AG04449 (cell line): ENCODE data around the gene STEAP2.

ENCODE experiments used
- CTCF ChIA-PET: fragments of 350-600 bp; formaldehyde crosslinking; extraction: SDS; loops from one replicate; lab custom pipeline; 2021; ENCODE audit warnings: antibody characterized with exemption; lab: Yijun Ruan, JAX
- POLR2A ChIA-PET: fragments of 400-600, 350-600 bp; formaldehyde crosslinking; extraction: SDS; loops from one replicate; lab custom pipeline; 2020; ENCODE audit warnings: antibody characterized with exemption, inconsistent platforms; lab: Yijun Ruan, JAX
- DNase-seq: peaks from one replicate; pipeline ENCODE4 v3.0.0-alpha.2; 2010; ENCODE audit warnings: low read depth, low spot score
- H3K4me3 ChIP-seq: 2 replicates; pipeline ENCODE4 v1.5.1; 2011; ENCODE audit warnings: low read depth, mild to moderate bottlenecking, control low read depth, low read length
- CTCF ChIP-seq: IDR thresholded peaks from one replicate; pipeline ENCODE4 v1.5.1; 2011; ENCODE audit warnings: mild to moderate bottlenecking, moderate library complexity, low read length, control low read depth, inconsistent platforms; ENCODE audit not compliant: insufficient read depth; ENCODE audit errors: missing control alignments

Gene STEAP2

GRCh38 chr7:90239050-90239449, 27.5 kb downstream of the STEAP2 start:
- no peak for DNase-seq
- TF ChIP-seq CTCF, result no peak
- POLR2A ChIA-PET, result no interaction called here
- H3K4me3 ChIP-seq, result no peak overlapping the region
- CTCF ChIA-PET, result interaction anchor here (1.4 kb wide), 1 partner anchor 9 kb away, joined by 3 read pairs; no protein-coding TSS in a partner anchor

DNA sequence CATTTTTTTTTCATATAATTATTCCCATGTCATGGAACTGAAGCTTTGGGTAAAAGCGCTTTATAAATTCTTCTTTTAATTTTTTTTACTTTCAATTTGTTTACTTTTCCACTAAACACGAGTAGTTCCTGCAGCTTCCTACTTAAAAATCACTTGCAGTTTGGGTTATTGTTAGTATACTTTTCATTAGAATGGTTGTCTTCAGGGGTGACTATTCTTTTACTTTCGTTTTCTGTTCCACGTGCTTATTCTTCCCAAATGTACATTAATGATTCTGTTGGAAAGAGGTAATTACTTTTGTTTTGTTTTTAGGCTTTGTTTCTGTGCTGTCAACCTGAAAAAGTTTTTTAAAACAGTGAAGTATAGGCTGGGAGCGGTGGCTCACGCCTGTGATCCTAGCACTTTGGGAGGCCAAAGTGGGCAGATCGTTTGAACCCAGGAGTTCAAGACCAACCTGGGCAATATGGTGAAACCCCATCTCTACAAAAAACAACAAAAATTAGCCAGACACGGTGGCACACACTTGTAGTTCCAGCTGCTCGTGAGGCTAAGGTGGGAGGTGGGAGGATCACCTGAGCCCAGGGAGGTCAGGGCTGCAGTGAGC, 28.2 kb downstream of the STEAP2 start:
- ChIA-PET POLR2A (no interaction called here), CTCF (interaction anchor here (1.4 kb wide), 1 partner anchor 10 kb away, joined by 3 read pairs; no protein-coding TSS in a partner anchor)
- TF ChIP-seq CTCF, result no peak
- H3K4me3 ChIP-seq, result no peak overlapping the region
- DNase-seq, result no peak

- POLR2A ChIA-PET, result no interaction called here
- no peak for DNase-seq
- no peak for TF ChIP-seq CTCF
- CTCF ChIA-PET, result interaction anchor here (1.0 to 2.0 kb wide), 2 partner anchors 31 to 88 kb away, joined by 3 to 12 read pairs; partner anchors contain the start of genes STEAP1 and STEAP2
- H3K4me3 ChIP-seq, result no peak overlapping the region
Observed at GRCh38 chr7:90242369-90243168, 31.0 kb downstream of the STEAP2 start.

DNA sequence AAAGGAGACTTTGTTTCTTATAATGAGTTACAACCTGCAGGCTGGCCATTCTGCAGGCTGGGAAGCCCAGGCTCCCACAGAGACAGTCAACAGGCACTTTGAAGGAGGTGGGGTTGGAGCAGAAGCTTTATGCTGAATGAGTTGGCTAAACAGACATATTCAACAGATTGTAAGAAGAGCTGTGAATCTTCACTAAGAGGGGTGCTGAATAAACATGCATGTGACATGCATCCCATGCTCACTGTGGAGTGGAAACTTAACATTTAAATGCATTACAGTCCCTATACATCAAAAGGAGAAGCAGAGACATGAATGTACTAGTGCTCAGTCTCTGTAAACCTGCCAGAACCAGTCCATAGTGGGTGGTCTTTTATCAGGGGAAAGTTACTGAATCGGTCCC, 32.0 kb downstream of the STEAP2 start:
- no peak overlapping the region for H3K4me3 ChIP-seq
- ChIA-PET POLR2A (no interaction called here), CTCF (interaction anchor here (1.2 to 2.0 kb wide), 3 partner anchors 32 to 92 kb away, joined by 4 to 12 read pairs (median 9); partner anchors contain the start of gene STEAP2)
- TF ChIP-seq CTCF, result no peak
- DNase-seq, result no peak

- ChIA-PET CTCF (interaction anchor here (1.0 to 1.5 kb wide), 3 partner anchors 9 to 93 kb away, joined by 3 to 9 read pairs (median 4); partner anchors contain the start of gene STEAP2), POLR2A (no interaction called here)
- H3K4me3 ChIP-seq, result peak overlapping the region; percentile 90
- no peak for TF ChIP-seq CTCF
- DNase-seq, result no peak
Observed at GRCh38 chr7:90244565-90244908, 33.0 kb downstream of the STEAP2 start.
